ENCODE data around the gene CCDC196. TPM values are rescaled to one million over a fixed set of nuclear protein-coding genes. Genes with fewer than 3 reads are reported as not detected.

CCDC196 gene
- total RNA-seq, 1 donor from 2014 or later, result not detected

Other genes starting within 250 kb of the CCDC196 start
- 47.5 TPM for gene GPHN, start 21.8 kb downstream of the CCDC196 start, total RNA-seq

Measured in ureter (tissue), 1 donor.